RWPE2 (cell line): ENCODE results near the gene CRHR1.

Experiments
- ATAC-seq: fragments of 200-7000 bp; cut with Tn5 transposase; 3 replicates; pipeline ENCODE4 v1.9.1; 2021; ENCODE audit warnings: low read depth
- DNase-seq: peaks from one replicate; pipeline ENCODE4 v3.0.0-alpha.2; 2020; ENCODE audit warnings: low spot score
- H3K27ac ChIP-seq: fragments of 450-650 bp; 2 replicates; pipeline ENCODE4 v1.5.1; 2017; ENCODE audit warnings: mild to moderate bottlenecking; ENCODE audit not compliant: poor library complexity, severe bottlenecking
- H3K27me3 ChIP-seq: fragments of 250-450 bp; sonication (Bioruptor Pico); 2 replicates; pipeline ENCODE4 v1.5.1; 2021; ENCODE audit warnings: mild to moderate bottlenecking, moderate library complexity; ENCODE audit not compliant: insufficient read depth, poor library complexity, severe bottlenecking
- H3K36me3 ChIP-seq: fragments of 250-450 bp; sonication (Bioruptor Pico); 2 replicates; pipeline ENCODE4 v1.5.1; 2020; ENCODE audit warnings: low read depth, mild to moderate bottlenecking, moderate library complexity
- H3K4me1 ChIP-seq: fragments of 250-450 bp; sonication (Bioruptor Pico); 2 replicates; pipeline ENCODE4 v1.5.1; 2021; ENCODE audit warnings: mild to moderate bottlenecking, moderate library complexity; ENCODE audit not compliant: insufficient read depth, poor library complexity, severe bottlenecking
- H3K4me3 ChIP-seq: fragments of 250-450 bp; sonication (Bioruptor Pico); 2 replicates; pipeline ENCODE4 v1.5.1; 2021; ENCODE audit warnings: mild to moderate bottlenecking, moderate library complexity; ENCODE audit not compliant: severe bottlenecking
- H3K9me3 ChIP-seq: fragments of 250-450 bp; sonication (Bioruptor Pico); 2 replicates; pipeline ENCODE4 v1.5.1; 2021; ENCODE audit warnings: mild to moderate bottlenecking, moderate library complexity; ENCODE audit not compliant: severe bottlenecking
- CTCF ChIP-seq: fragments of 450-650 bp; IDR thresholded peaks from one replicate; pipeline ENCODE4 v1.5.1; 2017; ENCODE audit warnings: mild to moderate bottlenecking, moderate library complexity; ENCODE audit not compliant: poor library complexity, severe bottlenecking

Gene CRHR1

GRCh38 chr17:45748731-45749310 lies 35.3 kb upstream of the CRHR1 start:
- H3K36me3 ChIP-seq = no peaks in the 10 kb centered on the region
- no peak overlapping the region for H3K4me3 ChIP-seq
- TF ChIP-seq CTCF = no peak
- H3K27me3 ChIP-seq = peaks cover 10% of the 10 kb centered on the region
- H3K4me1 ChIP-seq = no peaks in the 10 kb centered on the region
- no peak for ATAC-seq
- no peak for DNase-seq
- no peaks in the 10 kb centered on the region for H3K9me3 ChIP-seq
- no peak overlapping the region for H3K27ac ChIP-seq

GRCh38 chr17:45749831-45750335 lies 34.2 kb upstream of the CRHR1 start:
- Histone ChIP-seq H3K27ac (no peak overlapping the region), H3K36me3 (no peaks in the 10 kb centered on the region), H3K9me3 (no peaks in the 10 kb centered on the region), H3K4me3 (no peak overlapping the region), H3K4me1 (no peaks in the 10 kb centered on the region), H3K27me3 (peaks cover 10% of the 10 kb centered on the region)
- no peak for DNase-seq
- TF ChIP-seq CTCF = no peak
- ATAC-seq = no peak

GRCh38 chr17:45750779-45751440 lies 33.2 kb upstream of the CRHR1 start:
- H3K4me3 ChIP-seq = no peak overlapping the region
- DNase-seq (no peak), ATAC-seq (no peak)
- H3K27ac ChIP-seq = no peak overlapping the region
- no peaks in the 10 kb centered on the region for H3K4me1 ChIP-seq
- H3K9me3 ChIP-seq = no peaks in the 10 kb centered on the region
- peaks cover 10% of the 10 kb centered on the region for H3K27me3 ChIP-seq
- TF ChIP-seq CTCF = no peak
- no peaks in the 10 kb centered on the region for H3K36me3 ChIP-seq

- no peak for TF ChIP-seq CTCF
- ATAC-seq (no peak), DNase-seq (no peak)
- Histone ChIP-seq H3K9me3 (no peaks in the 10 kb centered on the region), H3K27ac (no peak overlapping the region), H3K4me3 (no peak overlapping the region), H3K36me3 (no peaks in the 10 kb centered on the region), H3K4me1 (no peaks in the 10 kb centered on the region), H3K27me3 (peaks cover 13% of the 10 kb centered on the region)
Measured at GRCh38 chr17:45751466-45751865, 32.7 kb upstream of the CRHR1 start.

GRCh38 chr17:45752246-45752645 lies 31.9 kb upstream of the CRHR1 start:
- no peak for TF ChIP-seq CTCF
- H3K36me3 ChIP-seq = no peaks in the 10 kb centered on the region
- no peaks in the 10 kb centered on the region for H3K4me1 ChIP-seq
- DNase-seq = no peak
- H3K27ac ChIP-seq = no peak overlapping the region
- H3K9me3 ChIP-seq = no peaks in the 10 kb centered on the region
- ATAC-seq = no peak
- no peak overlapping the region for H3K4me3 ChIP-seq
- peaks cover 16% of the 10 kb centered on the region for H3K27me3 ChIP-seq
